Activated CD8-positive, alpha-beta memory T cell treated with anti-CD3 and anti-CD28 coated beads, Interleukin-2, amount 50 U/mL, for 1 hour (primary cell): ENCODE measurements around the gene IDH3G.
"Not testable (repeated sequence)": the region's sequence is repeated elsewhere in the genome, so short reads cannot be mapped to it uniquely, and the experiment has no call there.

Source experiments
- DNase-seq: peaks from one replicate; pipeline ENCODE4 v3.0.0-alpha.2; 2020; ENCODE audit errors: extremely low read depth

Gene IDH3G

DNA sequence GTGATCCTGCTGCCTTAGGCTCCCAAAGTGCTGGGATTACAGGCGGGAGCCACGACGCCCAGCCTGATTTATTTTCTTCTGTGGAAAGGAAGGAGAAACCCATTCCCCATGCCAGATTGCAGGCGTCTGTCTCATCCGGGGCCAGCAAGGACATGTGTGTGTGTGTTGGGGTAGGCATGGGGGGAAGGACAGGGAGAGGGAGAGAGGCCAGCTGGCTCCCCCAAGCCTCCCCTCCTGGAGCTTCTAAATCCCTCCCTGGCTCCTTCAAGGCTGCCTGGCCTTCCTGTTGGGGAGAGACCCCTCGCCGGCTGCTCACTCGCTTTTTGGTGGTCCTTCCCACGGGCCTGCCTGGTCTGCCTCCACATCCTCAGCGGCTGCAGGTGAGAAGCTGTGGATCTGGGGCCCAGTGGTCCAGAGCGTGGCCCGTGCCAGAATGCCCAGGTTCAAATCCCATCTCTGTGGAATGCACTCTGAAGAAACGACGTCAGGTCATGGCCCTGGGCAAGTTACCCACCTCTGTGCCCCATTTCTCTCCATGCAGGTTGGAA, 31.5 kb downstream of the IDH3G start:
- DNase-seq = no peak

DNA sequence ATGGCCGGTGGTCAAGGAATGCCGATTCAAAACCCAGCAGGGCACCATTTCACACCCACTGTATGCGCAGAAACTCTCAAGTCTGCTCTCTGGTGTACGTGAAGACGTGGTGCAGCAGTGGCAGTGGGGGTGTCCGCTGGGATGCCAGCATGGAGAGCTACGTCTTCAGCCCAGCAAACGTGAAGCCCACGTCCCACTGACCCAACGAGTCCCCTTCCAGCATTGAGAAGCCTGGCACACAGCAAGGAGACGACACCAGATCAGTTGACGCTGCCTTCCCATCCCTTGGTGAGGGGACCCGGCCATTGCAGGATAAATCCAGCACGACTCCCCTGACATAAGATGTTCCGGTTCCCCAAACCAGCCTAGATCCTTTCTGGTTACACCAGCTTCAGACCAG, 32.3 kb downstream of the IDH3G start:
- no peak for DNase-seq

- no peak for DNase-seq
These were observed 39.0 kb downstream of the IDH3G start for GRCh38 chrX:153755136-153755535.

DNA sequence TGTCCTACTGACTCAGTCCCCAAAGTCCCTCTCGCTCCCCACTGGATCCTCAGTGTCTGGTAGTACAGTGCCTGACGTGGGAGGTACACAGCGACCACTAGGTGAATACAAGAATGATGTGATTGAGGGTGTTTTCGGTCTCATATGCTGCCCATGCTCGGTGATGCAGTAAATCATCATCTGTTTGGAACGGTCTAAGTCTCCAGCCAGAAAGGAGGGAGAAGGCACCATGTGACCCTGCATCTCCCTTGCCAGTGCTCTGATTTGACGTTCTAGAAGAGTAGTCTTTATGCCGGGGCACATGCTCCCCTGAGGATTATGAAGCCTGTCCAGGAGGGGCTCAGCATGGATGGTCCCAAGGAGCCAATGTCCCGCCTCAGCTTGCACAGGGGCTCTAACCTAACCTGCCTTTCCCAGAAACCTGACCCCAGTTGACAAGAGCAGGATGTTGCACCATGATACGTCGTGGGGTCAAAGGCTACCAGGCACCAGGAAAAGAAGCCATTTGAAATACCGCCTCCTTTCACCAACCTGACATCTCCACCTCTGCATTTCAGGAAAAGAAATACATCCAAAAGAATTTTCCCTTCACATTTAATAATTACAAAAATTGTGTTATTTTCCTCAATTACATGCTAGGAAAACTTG, 43.9 kb downstream of the IDH3G start:
- DNase-seq = no peak

DNA sequence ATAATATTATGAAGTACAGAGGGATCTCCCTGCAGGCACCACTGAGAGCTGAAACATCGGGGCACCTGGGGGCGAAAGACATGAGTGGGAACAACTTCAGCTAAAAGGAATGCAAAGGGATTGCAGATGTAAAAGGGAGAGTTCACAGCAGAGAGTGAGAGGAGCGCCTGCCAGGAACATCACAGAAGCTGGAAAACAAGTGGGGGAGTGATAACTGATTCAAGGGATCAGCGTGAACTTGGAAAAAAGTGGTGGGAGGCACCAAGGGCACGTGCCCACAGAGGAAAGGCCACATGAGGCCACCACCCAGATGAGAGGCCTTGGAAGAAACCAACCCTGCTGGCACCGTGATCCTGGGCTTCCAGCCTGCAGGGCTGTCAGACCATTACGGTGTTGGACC, 45.2 kb downstream of the IDH3G start:
- not testable (repeated sequence) for DNase-seq

DNA sequence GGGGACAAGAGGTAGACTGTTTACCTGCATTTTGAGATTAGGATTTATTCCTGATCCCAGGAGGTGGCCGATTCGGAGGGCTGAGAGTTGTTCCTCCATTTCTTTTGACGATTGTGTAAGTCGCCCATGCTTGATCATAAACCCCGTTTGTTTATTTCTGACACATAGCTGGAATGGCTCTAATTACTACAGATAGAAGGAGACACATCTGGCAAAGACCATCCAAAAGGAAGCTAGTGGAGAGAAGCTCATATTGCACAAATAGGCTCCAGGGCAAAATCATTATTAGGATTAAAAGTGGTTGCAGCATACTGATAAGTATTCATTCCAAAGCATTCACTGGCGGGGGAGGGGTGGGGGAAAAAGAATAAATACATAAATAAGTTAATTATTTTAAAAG, 47.2 kb downstream of the IDH3G start:
- DNase-seq = not testable (repeated sequence)

DNA sequence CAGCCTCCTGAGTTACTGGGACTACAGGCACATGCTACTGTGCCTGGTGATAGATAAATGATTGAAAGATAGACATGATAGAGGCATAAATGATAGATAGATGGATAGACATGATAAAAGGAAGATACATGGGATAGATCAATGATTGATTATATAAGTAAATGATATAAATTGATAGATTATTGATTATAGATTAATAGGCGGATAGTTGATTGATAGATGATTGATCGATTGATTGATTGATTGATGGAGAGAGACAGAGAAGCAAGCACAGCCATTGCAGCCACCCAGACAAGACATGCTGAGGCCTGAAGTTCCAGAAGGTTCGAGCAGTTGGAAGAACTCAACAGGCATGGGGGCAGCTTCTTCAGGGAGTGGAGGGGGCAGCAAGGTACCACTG, 47.8 kb downstream of the IDH3G start:
- no peak for DNase-seq

DNA sequence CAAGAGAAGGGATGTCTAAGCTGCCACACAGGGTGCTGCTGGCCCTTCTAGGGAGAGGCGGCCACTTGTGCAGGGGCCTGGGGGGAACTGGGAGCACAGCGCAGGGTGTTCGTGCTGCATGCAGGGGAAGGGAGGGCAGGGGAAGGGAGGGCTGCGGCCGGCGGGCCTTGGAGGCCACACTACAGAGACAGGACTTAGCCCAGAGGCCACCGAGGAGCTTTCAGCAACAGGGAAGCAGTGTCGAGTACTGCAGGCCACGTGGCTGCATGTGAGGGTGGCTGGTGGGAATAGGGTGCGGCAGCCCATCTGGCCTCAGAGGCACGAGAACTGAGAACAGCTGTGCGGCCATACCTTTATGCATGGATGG, 49.1 kb downstream of the IDH3G start:
- not testable (repeated sequence) for DNase-seq

- no peak for DNase-seq
These were observed 49.7 kb downstream of the IDH3G start for GRCh38 chrX:153744210-153745066.

DNA sequence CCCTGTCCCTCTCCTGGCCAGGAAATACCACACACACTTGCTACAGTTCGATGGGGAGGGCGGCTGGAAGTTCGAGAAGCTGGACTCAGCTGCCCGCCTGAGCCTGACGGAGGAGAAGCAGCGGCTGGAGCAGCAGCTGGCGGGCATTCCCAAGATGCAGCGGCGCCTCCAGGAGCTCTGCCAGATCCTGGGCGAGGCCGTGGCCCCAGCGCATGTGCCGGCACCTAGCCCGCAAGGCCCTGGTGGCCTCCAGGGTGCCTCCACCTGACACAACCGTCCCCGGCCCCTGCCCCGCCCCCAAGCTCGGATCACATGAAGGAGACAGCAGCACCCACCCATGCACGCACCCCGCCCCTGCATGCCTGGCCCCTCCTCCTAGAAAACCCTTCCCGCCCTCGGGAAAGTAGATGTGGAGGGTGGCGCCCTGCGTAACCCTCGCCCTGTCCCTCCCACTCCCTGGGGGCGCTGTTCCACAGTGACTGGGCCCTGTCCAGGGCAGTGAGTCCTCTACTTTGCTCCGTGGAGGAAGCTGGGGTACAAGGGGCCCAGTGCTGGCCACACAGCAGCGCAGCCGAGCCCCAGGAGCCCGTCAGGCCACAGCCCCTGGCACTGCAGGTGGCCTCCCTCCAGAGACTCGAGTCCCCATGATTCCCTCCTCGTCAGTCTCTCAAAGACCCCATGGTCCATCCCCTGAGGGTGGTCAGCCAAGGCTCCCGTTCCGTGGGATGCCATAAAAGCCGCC, 50.5 kb downstream of the IDH3G start:
- DNase-seq = not testable (repeated sequence)

DNA sequence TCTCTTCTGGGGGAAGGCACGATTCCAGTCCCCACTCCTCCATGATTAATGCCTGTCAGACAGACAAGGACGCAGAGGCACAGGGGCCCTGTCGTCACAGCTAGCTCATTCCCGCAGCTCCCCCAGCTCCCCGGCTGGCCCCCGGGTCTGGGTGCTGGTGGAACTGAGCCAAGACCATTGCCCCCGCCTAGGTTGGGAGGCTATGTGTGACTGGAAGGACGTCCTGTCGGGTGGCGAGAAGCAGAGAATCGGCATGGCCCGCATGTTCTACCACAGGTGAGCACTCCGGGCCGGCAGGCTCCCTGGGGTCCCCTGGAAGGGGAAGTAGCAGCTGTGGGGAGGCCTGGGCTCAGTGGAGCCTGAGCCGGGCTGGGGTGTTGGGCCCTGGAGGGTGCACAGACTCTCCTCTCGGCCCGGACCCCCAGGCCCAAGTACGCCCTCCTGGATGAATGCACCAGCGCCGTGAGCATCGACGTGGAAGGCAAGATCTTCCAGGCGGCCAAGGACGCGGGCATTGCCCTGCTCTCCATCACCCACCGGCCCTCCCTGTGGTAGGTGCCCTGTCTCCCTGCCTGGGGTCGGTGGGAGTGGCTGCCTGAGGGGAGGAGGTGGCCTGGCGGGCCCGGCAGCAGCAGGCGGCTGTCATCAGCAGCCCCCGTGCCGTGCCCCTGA, 51.2 kb downstream of the IDH3G start:
- not testable (repeated sequence) for DNase-seq

- not testable (repeated sequence) for DNase-seq
These were observed 52.1 kb downstream of the IDH3G start for GRCh38 chrX:153742111-153742510.

DNA sequence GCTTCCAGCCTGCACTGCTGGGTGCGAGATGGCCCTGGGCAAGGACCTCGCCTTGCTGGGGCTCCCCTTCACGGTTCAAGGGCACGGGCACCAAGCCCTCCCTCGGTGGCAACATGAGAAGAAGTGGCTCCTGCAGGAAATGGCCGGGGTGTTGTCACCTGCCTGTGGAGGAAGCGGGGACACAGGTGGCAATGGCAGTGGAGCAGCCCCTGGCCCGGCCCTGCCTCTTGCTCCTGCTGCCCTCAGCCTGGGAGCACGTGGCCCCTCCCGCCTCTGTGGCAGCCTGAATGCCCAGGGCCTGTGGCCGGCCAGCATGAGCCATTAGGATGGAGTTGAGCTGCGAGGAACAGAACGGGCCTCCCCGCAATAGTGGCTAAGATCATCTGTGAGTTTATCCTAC, 52.7 kb downstream of the IDH3G start:
- DNase-seq = no peak

DNA sequence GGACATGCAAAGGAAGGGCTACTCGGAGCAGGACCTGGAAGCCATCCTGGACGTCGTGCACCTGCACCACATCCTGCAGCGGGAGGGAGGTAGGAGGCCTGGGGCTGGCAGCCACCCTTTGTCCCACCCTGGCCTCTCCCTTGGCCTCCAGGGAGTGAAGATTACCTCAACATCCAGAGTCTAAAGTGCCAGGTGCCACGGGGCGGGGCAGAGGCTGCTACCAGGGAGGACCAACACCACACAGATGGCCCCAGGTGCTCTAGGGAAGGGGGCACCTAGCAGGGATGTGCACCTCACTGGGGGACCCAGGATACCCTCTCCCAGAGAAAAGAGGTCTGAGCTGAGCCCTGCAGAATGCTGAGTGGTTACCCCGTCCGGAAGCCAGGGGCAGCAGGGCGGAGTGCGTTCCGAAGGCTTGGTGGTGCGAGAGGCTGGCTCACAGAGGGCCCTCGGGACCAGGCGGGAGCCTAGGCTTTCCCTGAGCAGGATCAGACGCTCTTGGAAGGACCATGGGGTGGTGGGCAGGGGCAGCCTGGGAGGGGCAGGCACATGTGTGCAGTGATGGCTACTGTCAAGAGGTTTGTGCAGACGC, 53.4 kb downstream of the IDH3G start:
- no peak for DNase-seq

DNA sequence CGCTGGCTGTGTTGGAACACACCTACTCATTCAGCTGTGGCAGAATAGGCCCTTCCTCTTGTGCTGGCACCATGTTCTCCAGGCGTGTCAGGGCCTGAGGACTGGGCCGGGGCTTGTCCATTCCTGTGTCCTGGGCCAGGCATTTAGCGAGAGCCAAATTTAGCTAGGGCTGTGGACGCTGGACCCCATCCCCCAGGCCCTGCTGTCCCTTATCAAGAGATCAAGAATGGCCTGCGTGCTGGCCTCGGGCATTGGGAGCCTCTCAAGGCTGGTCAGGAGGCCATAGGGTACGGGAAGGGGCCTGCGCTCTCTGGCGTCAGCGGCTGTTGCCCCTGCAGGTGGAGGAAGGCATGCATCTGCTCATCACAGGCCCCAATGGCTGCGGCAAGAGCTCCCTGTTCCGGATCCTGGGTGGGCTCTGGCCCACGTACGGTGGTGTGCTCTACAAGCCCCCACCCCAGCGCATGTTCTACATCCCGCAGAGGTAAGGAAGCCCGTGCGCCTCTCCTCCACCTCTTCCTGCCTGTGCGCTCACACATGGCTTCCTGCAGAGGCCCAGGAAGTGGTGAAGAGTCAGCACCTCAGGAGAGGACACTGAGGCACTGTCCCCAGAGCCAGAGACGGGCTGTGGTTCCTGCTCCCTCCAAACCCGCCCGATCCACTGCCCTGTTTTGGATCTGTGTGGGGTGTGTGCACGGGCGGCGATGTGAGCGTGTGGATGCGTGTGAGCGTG, 54.3 kb downstream of the IDH3G start:
- no peak for DNase-seq

- no peak for DNase-seq
These were observed 56.0 kb downstream of the IDH3G start for GRCh38 chrX:153738056-153738605.

- no peak for DNase-seq
These were observed 57.2 kb downstream of the IDH3G start for GRCh38 chrX:153736871-153737441.

DNA sequence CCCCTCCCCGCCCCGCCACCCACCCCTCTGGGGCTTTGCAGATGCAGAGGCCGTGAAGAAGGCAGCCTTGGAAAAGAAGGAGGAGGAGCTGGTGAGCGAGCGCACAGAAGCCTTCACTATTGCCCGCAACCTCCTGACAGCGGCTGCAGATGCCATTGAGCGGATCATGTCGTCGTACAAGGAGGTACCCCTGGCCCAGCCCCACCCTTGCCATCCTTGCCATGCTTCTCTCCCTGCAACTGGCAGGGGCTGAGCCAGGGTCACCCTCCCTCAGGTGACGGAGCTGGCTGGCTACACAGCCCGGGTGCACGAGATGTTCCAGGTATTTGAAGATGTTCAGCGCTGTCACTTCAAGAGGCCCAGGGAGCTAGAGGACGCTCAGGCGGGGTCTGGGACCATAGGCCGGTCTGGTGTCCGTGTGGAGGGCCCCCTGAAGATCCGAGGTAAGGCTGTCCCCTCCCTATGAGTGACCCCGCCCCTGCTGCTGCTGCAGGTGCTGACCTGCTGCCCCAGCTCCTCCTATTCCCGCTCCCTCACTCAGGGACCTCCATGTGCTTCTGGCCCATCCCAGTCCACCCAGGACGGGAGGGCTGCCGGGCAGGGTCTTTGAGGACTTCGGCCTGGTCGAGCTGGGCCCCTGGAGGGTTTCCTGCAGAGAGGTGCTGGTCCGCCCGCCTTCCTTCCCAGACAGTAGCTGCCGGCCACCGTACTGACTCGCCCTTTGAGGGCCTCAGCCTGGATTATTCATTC, 57.9 kb downstream of the IDH3G start:
- DNase-seq = no peak
